Measurements from ENCODE around the gene STRADA. TPM values are rescaled to one million over a fixed set of nuclear protein-coding genes. Genes with fewer than 3 reads are reported as not detected.

STRADA gene
- total RNA-seq, 2 experiments from 2014 or later = 46.0 to 49.9 TPM

- DNase-seq (no peak), ATAC-seq (peak; percentile 18)
- POLR2A ChIA-PET = interaction anchor here (0.6 to 6.0 kb wide), 27 partner anchors 9 to 246 kb away, joined by 3 to 64 read pairs (median 6); partner anchors contain the start of genes DCAF7, FTSJ3, ICAM2 and PSMC5
- H3K27ac Mint-ChIP-seq = peak within 1 kb of the TSS; percentile 100
- CTCF ChIA-PET = interaction anchor here (0.6 to 3.5 kb wide), 24 partner anchors 9 to 144 kb away, joined by 3 to 15 read pairs (median 4); partner anchors contain the start of gene STRADA
- no peaks in the 10 kb centered on the region for H3K27me3 Mint-ChIP-seq (ENCODE audit: low read depth)
- peaks cover 54% of the 10 kb centered on the region for H3K36me3 Mint-ChIP-seq (ENCODE audit: low read depth)
- no peaks in the 10 kb centered on the region for H3K9me3 Mint-ChIP-seq (ENCODE audit: insufficient read depth)
- peak within 1 kb of the TSS; percentile 98 for H3K4me3 Mint-ChIP-seq
- peaks cover 50% of the 10 kb centered on the region for H3K4me1 Mint-ChIP-seq (ENCODE audit: low read depth)
These were observed 32.8 kb upstream of the STRADA start, which contains the start of gene DDX42 for GRCh38 chr17:63774141-63774968. DDX42 (plus strand) TSS chr17:63774170; CDS start chr17:63787050, 12,880 bp downstream.

GRCh38 chr17:63773272-63774140 is 31.9 kb upstream of the STRADA start, which contains the start of gene CCDC47:
CCDC47 (minus strand) TSS chr17:63773597; CDS start chr17:63766175, 7,422 bp downstream.
- ChIA-PET CTCF (interaction anchor here (1.0 to 3.5 kb wide), 21 partner anchors 9 to 143 kb away, joined by 3 to 15 read pairs (median 4); partner anchors contain the start of gene STRADA), POLR2A (interaction anchor here (0.7 to 6.0 kb wide), 26 partner anchors 9 to 223 kb away, joined by 3 to 64 read pairs (median 6); partner anchors contain the start of genes DCAF7, FTSJ3, PSMC5 and STRADA)
- ATAC-seq = peak; percentile 92
- Mint-ChIP-seq H3K4me3 (peak within 1 kb of the TSS; percentile 98), H3K9me3 (ENCODE audit: insufficient read depth) (no peaks in the 10 kb centered on the region), H3K4me1 (ENCODE audit: low read depth) (peaks cover 49% of the 10 kb centered on the region), H3K36me3 (ENCODE audit: low read depth) (peaks cover 52% of the 10 kb centered on the region), H3K27ac (peak within 1 kb of the TSS; percentile 100), H3K27me3 (ENCODE audit: low read depth) (no peaks in the 10 kb centered on the region)
- peak; percentile 99 for DNase-seq

- ATAC-seq (no peak), DNase-seq (peak; percentile 21)
- Mint-ChIP-seq H3K27ac (peak overlapping the region; percentile 100), H3K4me1 (ENCODE audit: low read depth) (peaks cover 46% of the 10 kb centered on the region), H3K9me3 (ENCODE audit: insufficient read depth) (no peaks in the 10 kb centered on the region), H3K27me3 (ENCODE audit: low read depth) (no peaks in the 10 kb centered on the region), H3K4me3 (peak overlapping the region; percentile 98), H3K36me3 (ENCODE audit: low read depth) (peaks cover 50% of the 10 kb centered on the region)
- CTCF ChIA-PET = interaction anchor here (1.0 to 3.5 kb wide), 16 partner anchors 9 to 143 kb away, joined by 3 to 15 read pairs (median 4); partner anchors contain the start of gene STRADA
- POLR2A ChIA-PET = interaction anchor here (1.1 to 6.0 kb wide), 16 partner anchors 9 to 161 kb away, joined by 3 to 64 read pairs (median 10); partner anchors contain the start of genes FTSJ3, PSMC5 and STRADA
These were observed 31.2 kb upstream of the STRADA start for GRCh38 chr17:63772801-63773271.

GRCh38 chr17:63768433-63768832 is 26.8 kb upstream of the STRADA start:
- Mint-ChIP-seq H3K27ac (no peak overlapping the region), H3K27me3 (ENCODE audit: low read depth) (no peaks in the 10 kb centered on the region), H3K4me3 (no peak overlapping the region), H3K36me3 (ENCODE audit: low read depth) (peaks cover 45% of the 10 kb centered on the region), H3K4me1 (ENCODE audit: low read depth) (peaks cover 36% of the 10 kb centered on the region), H3K9me3 (ENCODE audit: insufficient read depth) (no peaks in the 10 kb centered on the region)
- DNase-seq (no peak), ATAC-seq (no peak)
- ChIA-PET POLR2A (interaction anchor here (0.8 to 1.2 kb wide), 3 partner anchors 13 to 192 kb away, joined by 3 read pairs; no protein-coding TSS in a partner anchor), CTCF (interaction anchor here (1.1 to 1.2 kb wide), 2 partner anchors 23 to 80 kb away, joined by 3 read pairs; no protein-coding TSS in a partner anchor)

- no peak for ATAC-seq
- POLR2A ChIA-PET = interaction anchor here (0.7 kb wide), 1 partner anchor 71 kb away, joined by 3 read pairs; no protein-coding TSS in a partner anchor
- Mint-ChIP-seq H3K9me3 (ENCODE audit: insufficient read depth) (no peaks in the 10 kb centered on the region), H3K27ac (no peak overlapping the region), H3K36me3 (ENCODE audit: low read depth) (peaks cover 52% of the 10 kb centered on the region), H3K4me1 (ENCODE audit: low read depth) (peaks cover 36% of the 10 kb centered on the region), H3K4me3 (no peak overlapping the region), H3K27me3 (ENCODE audit: low read depth) (no peaks in the 10 kb centered on the region)
- no peak for DNase-seq
- CTCF ChIA-PET = no interaction called here
These were observed 25.2 kb upstream of the STRADA start for GRCh38 chr17:63766754-63767153.

GRCh38 chr17:63764716-63765115 is 23.1 kb upstream of the STRADA start:
- Mint-ChIP-seq H3K36me3 (ENCODE audit: low read depth) (peaks cover 57% of the 10 kb centered on the region), H3K4me1 (ENCODE audit: low read depth) (peaks cover 35% of the 10 kb centered on the region), H3K9me3 (ENCODE audit: insufficient read depth) (no peaks in the 10 kb centered on the region), H3K27me3 (ENCODE audit: low read depth) (no peaks in the 10 kb centered on the region), H3K4me3 (no peak overlapping the region), H3K27ac (no peak overlapping the region)
- ChIA-PET CTCF (interaction anchor here (0.8 to 1.9 kb wide), 4 partner anchors 9 to 70 kb away, joined by 3 to 11 read pairs (median 3); partner anchors contain the start of genes CCDC47 and DDX42), POLR2A (interaction anchor here (4.1 kb wide), 1 partner anchor 9 kb away, joined by 18 read pairs; the partner anchor contains the start of genes CCDC47 and DDX42)
- ATAC-seq (no peak), DNase-seq (no peak)

- no peak for DNase-seq
- Mint-ChIP-seq H3K27me3 (ENCODE audit: low read depth) (no peaks in the 10 kb centered on the region), H3K9me3 (ENCODE audit: insufficient read depth) (no peaks in the 10 kb centered on the region), H3K27ac (peak overlapping the region; percentile 17), H3K36me3 (ENCODE audit: low read depth) (peaks cover 61% of the 10 kb centered on the region), H3K4me3 (no peak overlapping the region), H3K4me1 (ENCODE audit: low read depth) (peaks cover 28% of the 10 kb centered on the region)
- ChIA-PET POLR2A (interaction anchor here (0.9 to 4.1 kb wide), 4 partner anchors 11 to 64 kb away, joined by 3 to 18 read pairs (median 6); partner anchors contain the start of genes CCDC47 and DDX42), CTCF (interaction anchor here (0.8 to 2.0 kb wide), 9 partner anchors 10 to 337 kb away, joined by 3 to 15 read pairs (median 4); partner anchors contain the start of genes CCDC47 and DDX42)
- no peak for ATAC-seq
These were observed 20.8 kb upstream of the STRADA start for GRCh38 chr17:63762161-63763078.

GRCh38 chr17:63760771-63761539 is 19.4 kb upstream of the STRADA start:
- H3K4me3 Mint-ChIP-seq = no peak overlapping the region
- peaks cover 56% of the 10 kb centered on the region for H3K36me3 Mint-ChIP-seq (ENCODE audit: low read depth)
- ATAC-seq (peak; percentile 47), DNase-seq (peak; percentile 20)
- ChIA-PET CTCF (interaction anchor here (1.2 to 2.0 kb wide), 4 partner anchors 9 to 50 kb away, joined by 3 to 15 read pairs (median 4); partner anchors contain the start of genes CCDC47 and DDX42), POLR2A (interaction anchor here (0.5 to 2.0 kb wide), 4 partner anchors 11 to 160 kb away, joined by 3 to 9 read pairs (median 4); partner anchors contain the start of genes CCDC47, DDX42 and TACO1)
- peak overlapping the region; percentile 63 for H3K27ac Mint-ChIP-seq
- peaks cover 17% of the 10 kb centered on the region for H3K4me1 Mint-ChIP-seq (ENCODE audit: low read depth)
- H3K9me3 Mint-ChIP-seq (ENCODE audit: insufficient read depth) = no peaks in the 10 kb centered on the region
- no peaks in the 10 kb centered on the region for H3K27me3 Mint-ChIP-seq (ENCODE audit: low read depth)

GRCh38 chr17:63758428-63758827 is 16.8 kb upstream of the STRADA start:
- CTCF ChIA-PET = no interaction called here
- POLR2A ChIA-PET = interaction anchor here (1.0 kb wide), 1 partner anchor 60 kb away, joined by 3 read pairs; no protein-coding TSS in a partner anchor
- Mint-ChIP-seq H3K4me1 (ENCODE audit: low read depth) (peaks cover 15% of the 10 kb centered on the region), H3K27ac (no peak overlapping the region), H3K27me3 (ENCODE audit: low read depth) (no peaks in the 10 kb centered on the region), H3K4me3 (no peak overlapping the region), H3K9me3 (ENCODE audit: insufficient read depth) (no peaks in the 10 kb centered on the region), H3K36me3 (ENCODE audit: low read depth) (peaks cover 55% of the 10 kb centered on the region)
- ATAC-seq (no peak), DNase-seq (no peak)

Measured in activated CD8-positive, alpha-beta T cell treated with anti-CD3 and anti-CD28 coated beads, Interleukin-2, amount 10 ng/mL, durations not matched to agents 7 days and 5 days (primary cell).